ENCODE results near the gene TPRN. TPM values are rescaled to one million over a fixed set of nuclear protein-coding genes. Genes with fewer than 3 reads are reported as not detected.

Gene TPRN
- total and polyA plus RNA-seq, 9 of the 15 experiments (the other 6 are each of a cell fraction or from before 2014, with no cell fraction given): 0.31 to 31.9 (median 4.4) TPM

- TF ChIP-seq THAP12 (CRISPR knock-in tag; IDR thresholded peaks at IDR 0.05): 0 out of 2 replicates have a peak, but pooled peaks have one; percentile 7
- TF ChIP-seq ZBTB11 (CRISPR knock-in tag; IDR thresholded peaks at IDR 0.05): peak in 1 of 3 experiments; percentile 52; a peak in 1 of 6 replicates
- TF ChIP-seq MIER1 (IDR thresholded peaks at IDR 0.05; ENCODE audit: low read depth): no peak
- TF ChIP-seq CC2D1A (IDR thresholded peaks at IDR 0.05): no peak
- TF ChIP-seq ZNF707 (CRISPR knock-in tag; conservative IDR thresholded peaks at IDR 0.05): no peak
- no peak for TF ChIP-seq CCAR2 (IDR thresholded peaks at IDR 0.05; ENCODE audit: low read depth, low read length)
- peak; percentile 56 for TF ChIP-seq RBBP5 (IDR thresholded peaks at IDR 0.05; ENCODE audit: borderline replicate concordance, insufficient read depth, low read length, poor library complexity, severe bottlenecking)
- no peak for TF ChIP-seq SLC30A9 (CRISPR knock-in tag; IDR thresholded peaks at IDR 0.05)
- peak; percentile 17 to 55 for TF ChIP-seq NRF1 (conservative IDR thresholded peaks at IDR 0.05 in 1 of 2, IDR thresholded peaks at IDR 0.05 in 1 of 2)
Observed at GRCh38 chr9:137201205-137201868, 796 bp upstream of the TPRN start (continued).
